Measurements from ENCODE around the gene CHD1. TPM values are rescaled to one million over a fixed set of nuclear protein-coding genes. Genes with fewer than 3 reads are reported as not detected.

Gene CHD1
- total RNA-seq: 10 to 100 TPM; 25.0 to 44.3 (median 33.8) TPM

DNA sequence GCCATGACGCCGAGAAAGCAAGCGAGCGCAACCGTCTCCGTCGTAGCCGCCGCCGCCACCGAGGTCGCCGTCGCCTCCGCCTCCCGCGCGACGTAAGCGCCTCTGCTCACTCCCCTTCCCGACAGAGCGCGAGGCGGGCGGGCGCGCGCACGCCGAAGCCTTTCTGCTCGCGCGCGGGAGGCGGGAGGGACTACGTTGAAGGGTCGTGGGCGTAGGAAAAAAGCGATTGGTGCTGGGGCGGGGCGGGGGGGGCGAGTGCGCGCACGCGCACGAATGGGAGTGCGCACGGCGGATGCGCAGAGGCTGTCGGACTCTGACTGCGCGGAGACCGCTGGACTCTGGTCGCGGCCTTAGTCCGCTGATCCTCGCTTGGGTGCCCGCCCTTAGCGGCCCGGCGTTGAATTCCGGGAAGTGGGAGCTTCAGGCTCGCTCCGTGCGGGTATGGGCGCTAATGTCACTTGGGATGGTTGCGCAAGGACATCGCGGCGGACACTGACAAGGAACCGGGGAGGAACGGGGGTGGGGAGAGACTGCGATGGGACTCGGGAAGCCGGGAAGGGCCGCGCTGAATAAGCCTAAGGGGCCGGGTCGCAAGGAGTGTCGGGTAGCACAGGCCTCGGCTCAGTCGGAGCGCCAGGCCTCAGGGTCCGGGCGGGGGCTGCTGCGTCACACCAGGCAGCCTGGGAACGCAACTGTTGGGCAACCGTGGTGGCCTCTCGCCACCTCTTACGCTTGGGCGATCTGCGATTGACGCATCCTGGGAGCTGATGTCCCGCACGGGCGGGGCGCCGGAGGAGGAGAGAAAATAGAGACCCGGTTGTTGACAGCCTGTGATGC lies at the start of gene CHD1:
TSS of gene CHD1 (minus strand) at position 135 of the 837 bp plus-strand sequence. CDS start 2,621 bp downstream, outside the sequence.
- no peaks in the 10 kb centered on the region for H3K9me3 ChIP-seq
- peak; percentile 97 to 98 for TF ChIP-seq POLR2A (IDR thresholded peaks at IDR 0.05)
- TF ChIP-seq, protein P1, sequence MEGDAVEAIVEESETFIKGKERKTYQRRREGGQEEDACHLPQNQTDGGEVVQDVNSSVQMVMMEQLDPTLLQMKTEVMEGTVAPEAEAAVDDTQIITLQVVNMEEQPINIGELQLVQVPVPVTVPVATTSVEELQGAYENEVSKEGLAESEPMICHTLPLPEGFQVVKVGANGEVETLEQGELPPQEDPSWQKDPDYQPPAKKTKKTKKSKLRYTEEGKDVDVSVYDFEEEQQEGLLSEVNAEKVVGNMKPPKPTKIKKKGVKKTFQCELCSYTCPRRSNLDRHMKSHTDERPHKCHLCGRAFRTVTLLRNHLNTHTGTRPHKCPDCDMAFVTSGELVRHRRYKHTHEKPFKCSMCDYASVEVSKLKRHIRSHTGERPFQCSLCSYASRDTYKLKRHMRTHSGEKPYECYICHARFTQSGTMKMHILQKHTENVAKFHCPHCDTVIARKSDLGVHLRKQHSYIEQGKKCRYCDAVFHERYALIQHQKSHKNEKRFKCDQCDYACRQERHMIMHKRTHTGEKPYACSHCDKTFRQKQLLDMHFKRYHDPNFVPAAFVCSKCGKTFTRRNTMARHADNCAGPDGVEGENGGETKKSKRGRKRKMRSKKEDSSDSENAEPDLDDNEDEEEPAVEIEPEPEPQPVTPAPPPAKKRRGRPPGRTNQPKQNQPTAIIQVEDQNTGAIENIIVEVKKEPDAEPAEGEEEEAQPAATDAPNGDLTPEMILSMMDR (IDR thresholded peaks at IDR 0.05 in 4 of 5, conservative IDR thresholded peaks at IDR 0.05 in 1 of 5): peak in 1 of 5 experiments; percentile 7
- H3K36me3 ChIP-seq: peaks cover 0 to 9% of the 10 kb centered on the region in 2 donors
- ATAC-seq: peak; percentile 83 to 85
- H3K27ac ChIP-seq: peak within 1 kb of the TSS; percentile 99 to 100 (median 99)
- peaks cover 53 to 57% of the 10 kb centered on the region in 2 donors for H3K4me1 ChIP-seq
- H3K4me3 ChIP-seq: peak within 1 kb of the TSS; percentile 77 to 93 (median 84)
- no peaks in the 10 kb centered on the region for H3K27me3 ChIP-seq
- peak; percentile 98 to 99 for DNase-seq
- in situ Hi-C loops (cut with MboI; ENCODE audit: low sequenced_read_pairs in 4 of 4) (loop anchor here in 1 of 4 donors (10.0 kb wide), 1 partner anchor 154 kb away; the partner anchor contains the start of gene RGMB), intact Hi-C loops (cut with DNase I; ENCODE audit: low total_unique reads) (loop anchor here (1.0 to 5.0 kb wide), 3 partner anchors 156 to 1994 kb away; partner anchors contain the start of genes FAM174A and RGMB)

DNA sequence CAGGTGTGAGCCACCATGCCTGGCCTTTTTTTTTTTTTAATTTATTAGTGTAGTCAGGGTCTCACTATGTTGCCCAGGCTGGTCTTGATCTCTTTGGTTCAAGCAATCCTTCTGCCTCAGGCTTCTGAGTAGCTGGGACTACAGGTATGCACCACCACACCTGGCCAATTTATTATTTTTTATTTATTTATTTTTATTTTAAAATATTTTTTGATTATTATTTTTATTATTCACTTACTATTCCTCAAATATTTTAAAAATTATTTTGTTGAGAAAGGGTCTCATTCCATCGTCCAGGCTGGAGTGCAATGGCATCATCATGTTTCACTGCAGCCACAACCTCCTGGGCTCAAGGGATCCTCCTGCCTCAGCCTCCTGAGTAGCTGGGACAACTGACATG lies 49.7 kb upstream of the CHD1 start:
- no peak overlapping the region for H3K4me3 ChIP-seq
- no peaks in the 10 kb centered on the region for H3K36me3 ChIP-seq
- H3K9me3 ChIP-seq: no peaks in the 10 kb centered on the region
- DNase-seq: no peak
- no peak for ATAC-seq
- H3K4me1 ChIP-seq: peaks cover 5% of the 10 kb centered on the region in 2 donors
- in situ Hi-C loops (cut with MboI; ENCODE audit: low sequenced_read_pairs in 4 of 4) (no loop called here), intact Hi-C loops (cut with DNase I; ENCODE audit: low total_unique reads) (no loop called here)
- H3K27ac ChIP-seq: no peak overlapping the region
- TF ChIP-seq POLR2A (IDR thresholded peaks at IDR 0.05): no peak
- TF ChIP-seq, protein P1 (IDR thresholded peaks at IDR 0.05 in 4 of 5, conservative IDR thresholded peaks at IDR 0.05 in 1 of 5): no peak
- H3K27me3 ChIP-seq: no peaks in the 10 kb centered on the region

DNA sequence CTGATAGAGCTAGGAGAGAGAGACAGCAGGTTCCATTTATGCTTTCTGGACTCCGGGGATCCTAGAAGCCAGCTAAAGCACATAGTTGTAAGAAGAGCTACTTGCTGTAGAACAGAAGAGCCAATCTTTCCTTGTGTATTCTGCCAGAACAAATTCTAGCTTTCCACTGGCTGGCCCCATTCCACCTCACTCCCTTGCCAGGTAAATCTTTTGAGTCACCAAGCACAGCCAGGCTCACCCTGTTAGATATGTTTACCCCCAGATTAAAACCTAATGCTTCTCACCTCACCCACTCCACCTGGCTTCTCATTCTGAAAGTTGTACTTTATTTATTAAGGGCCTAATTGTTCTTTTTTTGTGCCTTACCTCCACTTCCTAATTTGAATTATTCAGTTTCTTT lies 48.9 kb upstream of the CHD1 start:
- TF ChIP-seq POLR2A (IDR thresholded peaks at IDR 0.05): no peak
- TF ChIP-seq, protein P1 (IDR thresholded peaks at IDR 0.05 in 4 of 5, conservative IDR thresholded peaks at IDR 0.05 in 1 of 5): no peak
- in situ Hi-C loops (cut with MboI; ENCODE audit: low sequenced_read_pairs in 4 of 4): no loop called here
- no peak for ATAC-seq

DNA sequence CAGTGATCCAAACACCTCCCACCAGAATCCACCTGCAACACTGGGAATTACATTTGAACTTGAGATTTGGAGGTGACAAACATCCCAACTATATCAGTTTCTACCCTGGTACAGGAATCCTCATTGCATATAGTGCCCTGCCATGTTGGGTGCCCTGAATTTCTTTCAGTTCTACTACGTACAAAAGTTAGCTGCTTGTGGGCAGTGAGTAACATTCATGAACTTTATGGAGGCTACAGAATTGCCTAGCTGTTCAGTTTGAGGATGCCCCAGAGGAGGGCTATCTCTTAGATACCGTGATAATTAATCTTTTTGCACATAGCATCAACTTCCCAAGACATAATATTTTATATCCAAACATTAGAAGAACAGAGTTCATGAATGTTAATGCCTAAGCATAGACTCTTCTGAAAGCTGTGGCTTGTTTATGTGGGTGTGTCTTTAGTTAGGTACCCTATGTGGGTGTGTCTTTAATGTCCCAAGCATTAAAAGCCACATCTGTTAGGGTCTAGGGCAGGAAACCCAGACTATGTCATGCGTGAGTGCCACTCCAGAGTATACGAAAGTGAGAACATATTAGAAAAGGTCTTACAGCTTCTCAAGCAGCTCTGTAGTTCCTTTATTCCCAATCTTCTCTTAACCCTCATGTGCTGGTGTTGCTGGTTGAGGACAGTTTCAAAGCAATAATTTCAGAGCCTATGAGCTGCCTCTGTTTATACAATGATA lies 47.0 kb upstream of the CHD1 start:
- Histone ChIP-seq H3K27me3 (no peaks in the 10 kb centered on the region), H3K4me3 (no peak overlapping the region), H3K36me3 (no peaks in the 10 kb centered on the region), H3K4me1 (peaks cover 5% of the 10 kb centered on the region in 2 donors), H3K27ac (no peak overlapping the region), H3K9me3 (no peaks in the 10 kb centered on the region)
- DNase-seq (no peak), ATAC-seq (no peak)
- intact Hi-C loops (cut with DNase I; ENCODE audit: low total_unique reads) (no loop called here), in situ Hi-C loops (cut with MboI; ENCODE audit: low sequenced_read_pairs in 4 of 4) (no loop called here)
- TF ChIP-seq POLR2A (IDR thresholded peaks at IDR 0.05): no peak
- TF ChIP-seq, protein P1 (IDR thresholded peaks at IDR 0.05 in 4 of 5, conservative IDR thresholded peaks at IDR 0.05 in 1 of 5): no peak

More for the DNA sequence above, 48.9 kb upstream of the CHD1 start:
- no peaks in the 10 kb centered on the region for H3K9me3 ChIP-seq
- H3K4me1 ChIP-seq: peaks cover 5% of the 10 kb centered on the region in 2 donors
- no peak for DNase-seq
- H3K36me3 ChIP-seq: no peaks in the 10 kb centered on the region
- no peak overlapping the region for H3K27ac ChIP-seq
- no peaks in the 10 kb centered on the region for H3K27me3 ChIP-seq
- no peak overlapping the region for H3K4me3 ChIP-seq
- intact Hi-C loops (cut with DNase I; ENCODE audit: low total_unique reads): no loop called here
